Mesendoderm (in vitro differentiated cells): Measurements from ENCODE around the gene ZNF219.

Experiments
- DNase-seq: peaks from one replicate; pipeline ENCODE4 v3.0.0; 2013
- H2AK5ac ChIP-seq: 2 replicates; pipeline ENCODE4 v1.6.1; 2013; ENCODE audit warnings: low read length, inconsistent platforms
- H2BK120ac ChIP-seq: 2 replicates; pipeline ENCODE4 v1.6.1; 2013; ENCODE audit warnings: low read depth, mild to moderate bottlenecking, low read length, moderate library complexity, mixed read lengths
- H2BK15ac ChIP-seq: replicated peaks from 2 replicates; pipeline ENCODE4 v1.6.1; 2013; ENCODE audit warnings: low read depth, mild to moderate bottlenecking, moderate library complexity
- H2BK5ac ChIP-seq: 2 replicates; pipeline ENCODE4 v1.6.1; 2013; ENCODE audit warnings: low read length, inconsistent platforms
- H3K18ac ChIP-seq: 2 replicates; pipeline ENCODE4 v1.6.1; 2013; ENCODE audit warnings: mild to moderate bottlenecking, low read length, mixed read lengths
- H3K23ac ChIP-seq: one replicate; pipeline ENCODE4 v1.6.1; 2013; ENCODE audit warnings: low read length
- H3K27ac ChIP-seq: 2 replicates; pipeline ENCODE4 v1.5.1; 2013; ENCODE audit warnings: low read depth, mild to moderate bottlenecking, inconsistent platforms, low read length, moderate library complexity
- H3K27me3 ChIP-seq: 2 replicates; pipeline ENCODE4 v1.6.1; 2013; ENCODE audit warnings: low read length, control low read depth, mild to moderate bottlenecking, inconsistent platforms; ENCODE audit not compliant: insufficient read depth, poor library complexity
- H3K36me3 ChIP-seq: 2 replicates; pipeline ENCODE4 v1.6.1; 2013; ENCODE audit warnings: low read length, inconsistent platforms; ENCODE audit not compliant: control insufficient read depth, insufficient read depth
- H3K4ac ChIP-seq: one replicate; pipeline ENCODE4 v1.6.1; 2013; ENCODE audit warnings: low read depth, mild to moderate bottlenecking, low read length, moderate library complexity
- H3K4me1 ChIP-seq: 2 replicates; pipeline ENCODE4 v1.6.1; 2013; ENCODE audit warnings: low read depth, low read length, inconsistent platforms; ENCODE audit not compliant: control insufficient read depth
- H3K4me2 ChIP-seq: 2 replicates; pipeline ENCODE4 v1.6.1; 2013; ENCODE audit warnings: low read length
- H3K4me3 ChIP-seq: 2 replicates; pipeline ENCODE4 v1.5.1; 2013; ENCODE audit warnings: mild to moderate bottlenecking, low read length
- H3K56ac ChIP-seq: one replicate; pipeline ENCODE4 v1.6.1; 2013; ENCODE audit warnings: low read length
- H3K79me1 ChIP-seq: 2 replicates; pipeline ENCODE4 v1.6.1; 2013; ENCODE audit warnings: low read length, inconsistent platforms
- H3K79me2 ChIP-seq: 2 replicates; pipeline ENCODE4 v1.6.1; 2013; ENCODE audit warnings: mild to moderate bottlenecking, low read length; ENCODE audit not compliant: control insufficient read depth, insufficient read depth
- H3K9ac ChIP-seq: 2 replicates; pipeline ENCODE4 v1.6.1; 2013; ENCODE audit warnings: low read length, inconsistent platforms
- H4K5ac ChIP-seq: one replicate; pipeline ENCODE4 v1.6.1; 2013; ENCODE audit warnings: low read length
- H4K8ac ChIP-seq: one replicate; pipeline ENCODE4 v1.6.1; 2013; ENCODE audit warnings: low read depth, mild to moderate bottlenecking, control low read depth, low read length, moderate library complexity
- WGBS: extraction: QIAGEN DNeasy Blood & Tissue Kit; methylation state at CpG from one replicate; pipeline ENCODE4 v1.1.7; 2013; ENCODE audit warnings: low lambda C conversion rate, missing lambda C conversion rate; ENCODE audit not compliant: insufficient coverage; ENCODE audit errors: extremely low coverage; 5-methylcytosine and 5-hydroxymethylcytosine counted together

Gene ZNF219

GRCh38 chr14:21121122-21121521 is 22.7 kb upstream of the ZNF219 start:
- no peak overlapping the region for H2BK5ac ChIP-seq
- no peak overlapping the region for H3K4ac ChIP-seq
- no peak overlapping the region for H2BK120ac ChIP-seq
- no peak overlapping the region for H4K5ac ChIP-seq
- H3K4me1 ChIP-seq: no peaks in the 10 kb centered on the region
- no peak overlapping the region for H4K8ac ChIP-seq
- no peak overlapping the region for H2AK5ac ChIP-seq
- no peak overlapping the region for H3K56ac ChIP-seq
- H3K27ac ChIP-seq: no peak overlapping the region
- H3K79me1 ChIP-seq: no peaks in the 10 kb centered on the region
- no CpG with 5 or more reads among the region's 1 CpG for WGBS
- no peak overlapping the region for H3K4me2 ChIP-seq
- no peak overlapping the region for H2BK15ac ChIP-seq
- H3K36me3 ChIP-seq: no peaks in the 10 kb centered on the region
- no peak overlapping the region for H3K23ac ChIP-seq
- no peak for DNase-seq
- H3K27me3 ChIP-seq: no peaks in the 10 kb centered on the region
- no peak overlapping the region for H3K18ac ChIP-seq
- no peaks in the 10 kb centered on the region for H3K79me2 ChIP-seq
- no peak overlapping the region for H3K4me3 ChIP-seq
- H3K9ac ChIP-seq: no peak overlapping the region

GRCh38 chr14:21120686-21121085 is 22.2 kb upstream of the ZNF219 start:
- H4K8ac ChIP-seq: no peak overlapping the region
- no peak overlapping the region for H4K5ac ChIP-seq
- no peak overlapping the region for H3K4me2 ChIP-seq
- H3K4ac ChIP-seq: no peak overlapping the region
- H2BK5ac ChIP-seq: no peak overlapping the region
- DNase-seq: no peak
- H2AK5ac ChIP-seq: no peak overlapping the region
- no peak overlapping the region for H3K9ac ChIP-seq
- H3K4me1 ChIP-seq: no peaks in the 10 kb centered on the region
- no peaks in the 10 kb centered on the region for H3K79me2 ChIP-seq
- no peak overlapping the region for H2BK120ac ChIP-seq
- H3K23ac ChIP-seq: no peak overlapping the region
- no CpG with 5 or more reads among the region's 6 CpGs for WGBS
- no peaks in the 10 kb centered on the region for H3K36me3 ChIP-seq
- no peak overlapping the region for H3K56ac ChIP-seq
- H3K27ac ChIP-seq: no peak overlapping the region
- no peak overlapping the region for H2BK15ac ChIP-seq
- no peaks in the 10 kb centered on the region for H3K27me3 ChIP-seq
- H3K79me1 ChIP-seq: no peaks in the 10 kb centered on the region
- H3K18ac ChIP-seq: no peak overlapping the region
- H3K4me3 ChIP-seq: no peak overlapping the region

- Histone ChIP-seq H3K56ac (no peak overlapping the region), H3K79me2 (no peaks in the 10 kb centered on the region), H2BK120ac (no peak overlapping the region), H3K4me2 (no peak overlapping the region), H3K27me3 (no peaks in the 10 kb centered on the region), H4K5ac (no peak overlapping the region), H3K18ac (no peak overlapping the region), H2BK5ac (no peak overlapping the region), H3K36me3 (no peaks in the 10 kb centered on the region), H3K79me1 (no peaks in the 10 kb centered on the region), H3K23ac (no peak overlapping the region), H3K4ac (no peak overlapping the region), H3K4me3 (no peak overlapping the region), H3K27ac (no peak overlapping the region), H4K8ac (no peak overlapping the region), H2AK5ac (no peak overlapping the region), H2BK15ac (no peak overlapping the region), H3K9ac (no peak overlapping the region), H3K4me1 (no peaks in the 10 kb centered on the region)
- no peak for DNase-seq
- no CpG with 5 or more reads among the region's 3 CpGs for WGBS
These were observed 20.5 kb upstream of the ZNF219 start for GRCh38 chr14:21118933-21119332.

- Histone ChIP-seq H2BK15ac (no peak overlapping the region), H3K4me3 (no peak overlapping the region), H3K79me2 (no peaks in the 10 kb centered on the region), H2AK5ac (no peak overlapping the region), H3K18ac (no peak overlapping the region), H3K9ac (no peak overlapping the region), H3K36me3 (no peaks in the 10 kb centered on the region), H3K4ac (no peak overlapping the region), H3K23ac (no peak overlapping the region), H3K4me1 (peaks cover 1% of the 10 kb centered on the region), H4K5ac (no peak overlapping the region), H2BK5ac (no peak overlapping the region), H3K27ac (no peak overlapping the region), H3K4me2 (no peak overlapping the region), H3K27me3 (no peaks in the 10 kb centered on the region), H3K56ac (no peak overlapping the region), H4K8ac (no peak overlapping the region), H3K79me1 (no peaks in the 10 kb centered on the region), H2BK120ac (no peak overlapping the region)
- WGBS: no CpG with 5 or more reads among the region's 2 CpGs
- no peak for DNase-seq
These were observed 14.9 kb upstream of the ZNF219 start for GRCh38 chr14:21113369-21113768.

GRCh38 chr14:21112255-21112654 is 13.8 kb upstream of the ZNF219 start:
- Histone ChIP-seq H3K56ac (no peak overlapping the region), H4K8ac (no peak overlapping the region), H3K18ac (no peak overlapping the region), H3K79me2 (no peaks in the 10 kb centered on the region), H4K5ac (no peak overlapping the region), H3K4me2 (no peak overlapping the region), H3K23ac (no peak overlapping the region), H3K9ac (no peak overlapping the region), H3K4ac (no peak overlapping the region), H3K27ac (no peak overlapping the region), H3K27me3 (no peaks in the 10 kb centered on the region), H3K79me1 (no peaks in the 10 kb centered on the region), H2AK5ac (no peak overlapping the region), H2BK120ac (no peak overlapping the region), H2BK15ac (no peak overlapping the region), H2BK5ac (no peak overlapping the region), H3K4me3 (no peak overlapping the region), H3K4me1 (peaks cover 1% of the 10 kb centered on the region), H3K36me3 (no peaks in the 10 kb centered on the region)
- no peak for DNase-seq
- WGBS: no CpG with 5 or more reads among the region's 4 CpGs

GRCh38 chr14:21109377-21110138 is 11.1 kb upstream of the ZNF219 start:
- H3K27me3 ChIP-seq: no peaks in the 10 kb centered on the region
- H3K4me1 ChIP-seq: peaks cover 6% of the 10 kb centered on the region
- H2BK15ac ChIP-seq: no peak overlapping the region
- H3K79me1 ChIP-seq: no peaks in the 10 kb centered on the region
- H2BK5ac ChIP-seq: no peak overlapping the region
- no peaks in the 10 kb centered on the region for H3K36me3 ChIP-seq
- H2BK120ac ChIP-seq: no peak overlapping the region
- no peak overlapping the region for H3K18ac ChIP-seq
- no peak overlapping the region for H3K23ac ChIP-seq
- no peak overlapping the region for H3K56ac ChIP-seq
- H3K79me2 ChIP-seq: no peaks in the 10 kb centered on the region
- no peak overlapping the region for H3K9ac ChIP-seq
- H4K5ac ChIP-seq: no peak overlapping the region
- no peak overlapping the region for H2AK5ac ChIP-seq
- peak; percentile 79 for DNase-seq
- H3K4ac ChIP-seq: no peak overlapping the region
- no peak overlapping the region for H3K4me2 ChIP-seq
- H3K27ac ChIP-seq: no peak overlapping the region
- no peak overlapping the region for H4K8ac ChIP-seq
- no peak overlapping the region for H3K4me3 ChIP-seq
- WGBS: no CpG with 5 or more reads among the region's 6 CpGs
